ENCODE data around the gene SLC27A1.
"Not testable (repeated sequence)": the region's sequence is repeated elsewhere in the genome, so short reads cannot be mapped to it uniquely, and the experiment has no call there.

Gene SLC27A1

GRCh38 chr19:17511724-17512573, 41.6 kb downstream of the SLC27A1 start:
- peak; percentile 81 for DNase-seq (ENCODE audit: low spot score)

- no peak for DNase-seq (ENCODE audit: low spot score)
Measured at GRCh38 chr19:17512574-17512939, 42.2 kb downstream of the SLC27A1 start.

- DNase-seq (ENCODE audit: low spot score) = no peak
Measured at GRCh38 chr19:17515408-17516149, 45.3 kb downstream of the SLC27A1 start.

- no peak for DNase-seq (ENCODE audit: low spot score)
Measured at GRCh38 chr19:17517898-17518297, 47.6 kb downstream of the SLC27A1 start.

GRCh38 chr19:17518654-17519053, 48.3 kb downstream of the SLC27A1 start:
- not testable (repeated sequence) for DNase-seq (ENCODE audit: low spot score)

- no peak for DNase-seq (ENCODE audit: low spot score)
Measured at GRCh38 chr19:17519967-17520366, 49.6 kb downstream of the SLC27A1 start.

GRCh38 chr19:17520865-17521264, 50.5 kb downstream of the SLC27A1 start:
- DNase-seq (ENCODE audit: low spot score) = no peak

- DNase-seq (ENCODE audit: low spot score) = peak; percentile 75
Measured at GRCh38 chr19:17522988-17523872, 52.9 kb downstream of the SLC27A1 start.

- no peak for DNase-seq (ENCODE audit: low spot score)
Measured at GRCh38 chr19:17524651-17525050, 54.3 kb downstream of the SLC27A1 start.

- no peak for DNase-seq (ENCODE audit: low spot score)
Measured at GRCh38 chr19:17525141-17525540, 54.8 kb downstream of the SLC27A1 start.

- no peak for DNase-seq (ENCODE audit: low spot score)
Measured at GRCh38 chr19:17526922-17527321, 56.6 kb downstream of the SLC27A1 start.

- no peak for DNase-seq (ENCODE audit: low spot score)
Measured at GRCh38 chr19:17527326-17527725, 57.0 kb downstream of the SLC27A1 start.

GRCh38 chr19:17528610-17529009, 58.3 kb downstream of the SLC27A1 start:
- no peak for DNase-seq (ENCODE audit: low spot score)

GRCh38 chr19:17529239-17530158, 59.2 kb downstream of the SLC27A1 start:
- DNase-seq (ENCODE audit: low spot score) = no peak

- no peak for DNase-seq (ENCODE audit: low spot score)
Measured at GRCh38 chr19:17530586-17530985, 60.3 kb downstream of the SLC27A1 start.

GRCh38 chr19:17532116-17532515, 61.8 kb downstream of the SLC27A1 start:
- no peak for DNase-seq (ENCODE audit: low spot score)

- no peak for DNase-seq (ENCODE audit: low spot score)
Measured at GRCh38 chr19:17532557-17532956, 62.2 kb downstream of the SLC27A1 start.

GRCh38 chr19:17534767-17535166, 64.4 kb downstream of the SLC27A1 start:
- no peak for DNase-seq (ENCODE audit: low spot score)

GRCh38 chr19:17536955-17537354, 66.6 kb downstream of the SLC27A1 start:
- no peak for DNase-seq (ENCODE audit: low spot score)

GRCh38 chr19:17538684-17539237, 68.4 kb downstream of the SLC27A1 start:
- DNase-seq (ENCODE audit: low spot score) = no peak
